Measurements from ENCODE around the gene ACP5. TPM values are rescaled to one million over a fixed set of nuclear protein-coding genes. Genes with fewer than 3 reads are reported as not detected.

Gene ACP5
- total and polyA plus RNA-seq, 2 of the 8 experiments (the other 6 are each of a cell fraction or from before 2014, with no cell fraction given) = 9.0 to 14.3 TPM

DNA sequence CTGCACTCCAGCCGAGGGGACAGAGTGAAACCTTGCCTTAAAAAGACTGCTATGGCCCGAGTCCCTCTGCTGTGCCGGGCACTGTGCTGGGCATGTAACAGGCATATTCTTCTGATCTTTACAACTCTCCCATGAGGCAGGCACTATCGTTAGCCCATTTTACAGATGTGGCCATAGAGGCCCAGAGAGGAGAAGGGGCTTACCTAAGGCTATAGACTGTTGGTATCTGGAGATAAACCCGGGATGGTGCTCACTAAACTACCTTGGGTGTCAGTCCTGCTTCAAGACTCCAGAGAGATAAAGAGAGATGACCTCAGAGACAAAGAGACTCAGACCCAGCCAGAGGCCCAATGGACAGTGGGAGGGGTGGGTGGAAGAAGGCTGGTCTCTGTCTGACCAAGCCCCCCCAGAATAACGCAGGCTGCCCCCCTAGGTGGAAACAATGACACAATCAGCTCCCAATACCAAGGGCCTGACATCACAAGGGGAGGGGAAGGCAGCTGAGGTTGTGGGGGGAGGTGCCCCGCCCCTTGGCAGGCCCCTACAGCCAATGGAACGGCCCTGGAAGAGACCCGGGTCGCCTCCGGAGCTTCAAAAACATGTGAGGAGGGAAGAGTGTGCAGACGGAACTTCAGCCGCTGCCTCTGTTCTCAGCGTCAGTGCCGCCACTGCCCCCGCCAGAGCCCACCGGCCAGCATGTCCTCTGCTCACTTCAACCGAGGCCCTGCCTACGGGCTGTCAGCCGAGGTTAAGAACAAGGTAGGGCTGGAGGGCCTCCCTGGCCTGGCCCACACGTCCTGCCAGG, 39.0 kb downstream of the ACP5 start, which contains the start of gene CNN1:
Gene CNN1, plus strand, starts transcription at position 620 of the 805 bp plus-strand sequence. Its CDS starts 77 bp downstream, at position 697.
- POLR2A ChIA-PET (ENCODE audit: partially characterized antibody) = interaction anchor here (0.7 to 1.9 kb wide), 8 partner anchors 9 to 188 kb away, joined by 3 to 15 read pairs (median 4); partner anchors contain the start of genes ECSIT, ELOF1 and ZNF653
- H2BK15ac ChIP-seq (ENCODE audit: low read length) = peak within 1 kb of the TSS; percentile 72
- H2BK20ac ChIP-seq (ENCODE audit: low read length) = no peak within 1 kb of the TSS
- H2BK12ac ChIP-seq (ENCODE audit: low read depth, low read length) = peak within 1 kb of the TSS; percentile 81
- no peaks in the 10 kb centered on the region for H3K9me3 ChIP-seq (ENCODE audit: insufficient read depth in 2 of 2, low read depth in 1 of 2, low read length in 1 of 2)
- no peak within 1 kb of the TSS for H3K14ac ChIP-seq (ENCODE audit: insufficient read length)
- no peaks in the 10 kb centered on the region for H3K36me3 ChIP-seq (ENCODE audit: control insufficient read depth in 2 of 4, insufficient read depth in 4 of 4, low read length in 3 of 4)
- peak within 1 kb of the TSS in 2 of 4 experiments; percentile 20 to 52; a peak in 4 of 7 replicates for H3K9ac ChIP-seq (replicated peaks in 1 of 4; ENCODE audit: extremely low read depth in 1 of 4, low read depth in 3 of 4, low read length in 3 of 4)
- no peak within 1 kb of the TSS; the same call in 1 of the 2 replicates for H3K27ac ChIP-seq (ENCODE audit: low read depth, low read length)
- H2AFZ ChIP-seq (ENCODE audit: low read length) = 0 out of 2 replicates have a peak within 1 kb of the TSS, but pooled peaks have one; percentile 36
- peak within 1 kb of the TSS; percentile 73 to 78 for H3K4me2 ChIP-seq (ENCODE audit: insufficient read depth in 1 of 2, low read depth in 2 of 2, low read length in 2 of 2)
- H3K4me1 ChIP-seq (replicated peaks in 1 of 4; ENCODE audit: control insufficient read depth in 3 of 4, insufficient read depth in 4 of 4, low read length in 3 of 4) = peaks cover 4 to 20% (median 18%) of the 10 kb centered on the region in 4 experiments
- no peaks in the 10 kb centered on the region for H3K79me1 ChIP-seq (ENCODE audit: low read depth, low read length)
- no peak within 1 kb of the TSS for H3K56ac ChIP-seq (replicated peaks; ENCODE audit: insufficient read length, low read depth, low read length)
- peak within 1 kb of the TSS; percentile 27 to 54 (median 42); a peak in 7 of 8 replicates for H3K4me3 ChIP-seq (ENCODE audit: extremely low read depth in 1 of 4, insufficient read depth in 2 of 4, low read depth in 3 of 4, low read length in 4 of 4)
- H4K8ac ChIP-seq (ENCODE audit: extremely low read depth, insufficient read depth, low read length) = 0 out of 2 replicates have a peak within 1 kb of the TSS, but pooled peaks have one; percentile 52
- peak within 1 kb of the TSS; percentile 14; the same call in 1 of the 2 replicates for H3K18ac ChIP-seq (ENCODE audit: extremely low read depth, low read length)
- no peaks in the 10 kb centered on the region; a peak in 1 of 7 replicates for H3K27me3 ChIP-seq (replicated peaks in 1 of 4; ENCODE audit: control insufficient read depth in 3 of 4, extremely low read depth in 1 of 4, insufficient read depth in 3 of 4, low read length in 3 of 4)
- no peak within 1 kb of the TSS for H2BK120ac ChIP-seq (replicated peaks; ENCODE audit: low read depth, low read length)
- H4K20me1 ChIP-seq (replicated peaks in 1 of 2; ENCODE audit: control insufficient read depth in 1 of 2, insufficient read depth in 2 of 2, low read length in 2 of 2) = no peaks in the 10 kb centered on the region
- no peak within 1 kb of the TSS; the same call in 1 of the 2 replicates for H2BK5ac ChIP-seq (ENCODE audit: low read depth, low read length)
- FAIRE-seq (no peak), DNase-seq (ENCODE audit: low read depth in 1 of 2, low spot score in 2 of 2) (peak; percentile 76 to 83)
- H3K23ac ChIP-seq (ENCODE audit: insufficient read length) = no peak within 1 kb of the TSS
- H3K79me2 ChIP-seq (ENCODE audit: control insufficient read depth in 1 of 2, insufficient read depth in 2 of 2, low read length in 2 of 2) = no peaks in the 10 kb centered on the region
- H3K23me2 ChIP-seq (ENCODE audit: low read depth, low read length) = peaks cover 7% of the 10 kb centered on the region; the same call in 1 of the 2 replicates
- 0 out of 2 replicates have a peak within 1 kb of the TSS, but pooled peaks have one; percentile 17 for H2AK5ac ChIP-seq (ENCODE audit: low read depth, low read length)
- CTCF ChIA-PET (ENCODE audit: partially characterized antibody) = interaction anchor here (0.8 to 2.3 kb wide), 8 partner anchors 9 to 158 kb away, joined by 3 to 9 read pairs (median 4); partner anchors contain the start of gene ECSIT
- no peak within 1 kb of the TSS for H4K5ac ChIP-seq (ENCODE audit: insufficient read length, low read depth, low read length)
- H4K91ac ChIP-seq (replicated peaks; ENCODE audit: insufficient read length, low read length) = peak within 1 kb of the TSS; percentile 80
- H3K4ac ChIP-seq (replicated peaks; ENCODE audit: insufficient read length, low read depth, low read length) = no peak within 1 kb of the TSS
- WGBS, 2 experiments (ENCODE audit: extremely low coverage in 1 of 2, insufficient coverage in 1 of 2, insufficient read length in 1 of 2, insufficient replicate concordance in 2 of 2, low coverage in 1 of 2, low lambda C conversion rate in 2 of 2, missing lambda C conversion rate in 1 of 2) = 24% methylated on average over 21 of the region's 21 CpGs; no CpG with 5 or more reads in 1 of the 2 experiments
- TF ChIP-seq, protein P1, sequence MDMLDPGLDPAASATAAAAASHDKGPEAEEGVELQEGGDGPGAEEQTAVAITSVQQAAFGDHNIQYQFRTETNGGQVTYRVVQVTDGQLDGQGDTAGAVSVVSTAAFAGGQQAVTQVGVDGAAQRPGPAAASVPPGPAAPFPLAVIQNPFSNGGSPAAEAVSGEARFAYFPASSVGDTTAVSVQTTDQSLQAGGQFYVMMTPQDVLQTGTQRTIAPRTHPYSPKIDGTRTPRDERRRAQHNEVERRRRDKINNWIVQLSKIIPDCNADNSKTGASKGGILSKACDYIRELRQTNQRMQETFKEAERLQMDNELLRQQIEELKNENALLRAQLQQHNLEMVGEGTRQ (IDR thresholded peaks at IDR 0.05; ENCODE audit: low read length) = no peak
- TF ChIP-seq POU5F1 (IDR thresholded peaks at IDR 0.05; ENCODE audit: low read depth, low read length) (no peak), MAFK (IDR thresholded peaks at IDR 0.05; ENCODE audit: low read depth, low read length) (no peak), BRCA1 (IDR thresholded peaks at IDR 0.05; ENCODE audit: low read depth, low read length) (no peak), MAX (IDR thresholded peaks at IDR 0.05) (peak; percentile 29; the same call in 1 of the 2 replicates), JUN (IDR thresholded peaks at IDR 0.05; ENCODE audit: low read depth, low read length) (0 out of 2 replicates have a peak, but pooled peaks have one; percentile 32), KDM5A (IDR thresholded peaks at IDR 0.05; ENCODE audit: low read length) (no peak), SIRT6 (IDR thresholded peaks at IDR 0.05; ENCODE audit: low read length) (no peak), SP4 (IDR thresholded peaks at IDR 0.05; ENCODE audit: low read length) (no peak), CEBPB (IDR thresholded peaks at IDR 0.05; ENCODE audit: low read depth, low read length) (no peak; the same call in 1 of the 2 replicates)

Data from H1 (cell line).